A673 (cell line): ENCODE measurements around the gene CFAP206. TPM values are rescaled to one million over a fixed set of nuclear protein-coding genes. Genes with fewer than 3 reads are reported as not detected.

Source experiments
- BruUV-seq: library from RNA; stranded (reverse); fragments of 400-500 nt; replicated peaks from 2 replicates; lab custom pipeline; 2021; lab: Mats Ljungman, UMichigan
- CTCF ChIA-PET: fragments of 300-600 bp; sonication (Branson Sonifier 250); formaldehyde crosslinking; loops from one replicate; lab custom pipeline; 2022; ENCODE audit warnings: antibody characterized with exemption; lab: Charles Lee
- POLR2A ChIA-PET: fragments of 300-600 bp; sonication (Branson Sonifier 250); formaldehyde crosslinking; loops from one replicate; lab custom pipeline; 2022; ENCODE audit warnings: antibody characterized with exemption; ENCODE audit not compliant: low non-redundant PET; lab: Charles Lee
- DNase-seq: peaks from one replicate; pipeline ENCODE4 v3.0.0-alpha.2; 2015; ENCODE audit warnings: low spot score
- H3K27ac ChIP-seq: fragments of 200-600 bp; sonication (generic); 2 replicates; pipeline ENCODE4 v1.5.1; 2016; ENCODE audit warnings: mixed run types, low read depth, mild to moderate bottlenecking, mixed read lengths, antibody characterized with exemption, low read length; ENCODE audit not compliant: poor library complexity, severe bottlenecking
- H3K27me3 ChIP-seq: fragments of 200-600 bp; sonication (generic); replicated peaks from 2 replicates; pipeline ENCODE4 v1.6.1; 2017; ENCODE audit warnings: mixed run types, low read depth, mild to moderate bottlenecking, mixed read lengths, antibody characterized with exemption, low read length; ENCODE audit not compliant: insufficient read depth, poor library complexity
- H3K36me3 ChIP-seq: fragments of 200-600 bp; sonication (generic); 2 replicates; pipeline ENCODE4 v1.6.1; 2016; ENCODE audit warnings: mixed run types, mild to moderate bottlenecking, mixed read lengths, antibody characterized with exemption, low read length; ENCODE audit not compliant: insufficient read depth, poor library complexity, severe bottlenecking
- H3K4me1 ChIP-seq: fragments of 200-600 bp; sonication (generic); 2 replicates; pipeline ENCODE4 v1.6.1; 2017; ENCODE audit warnings: mixed run types, mild to moderate bottlenecking, mixed read lengths, antibody characterized with exemption, low read length; ENCODE audit not compliant: insufficient read depth, poor library complexity, severe bottlenecking
- H3K4me3 ChIP-seq: fragments of 200-600 bp; sonication (generic); 2 replicates; pipeline ENCODE4 v1.5.1; 2016; ENCODE audit warnings: low read depth, mixed run types, mild to moderate bottlenecking, mixed read lengths, low read length; ENCODE audit not compliant: poor library complexity, severe bottlenecking
- H3K9me3 ChIP-seq: fragments of 200-600 bp; sonication (generic); 2 replicates; pipeline ENCODE4 v1.6.1; 2016; ENCODE audit warnings: mixed run types, low read depth, mild to moderate bottlenecking, mixed read lengths, antibody characterized with exemption, low read length; ENCODE audit not compliant: poor library complexity, severe bottlenecking
- CTCF ChIP-seq: fragments of 300-800, 200-600 bp; sonication (generic); conservative IDR thresholded peaks from 2 replicates; pipeline ENCODE4 v1.5.1; 2017; ENCODE audit warnings: low read depth, mild to moderate bottlenecking, antibody characterized with exemption, low read length, moderate library complexity, mixed read lengths
- EZH2 ChIP-seq: fragments of 200-600 bp; sonication (generic); IDR thresholded peaks from 2 replicates; pipeline ENCODE4 v1.6.1; 2017; ENCODE audit warnings: borderline replicate concordance, low read depth, mild to moderate bottlenecking, mixed read lengths, antibody characterized with exemption, low read length; ENCODE audit not compliant: poor library complexity, severe bottlenecking
- intact Hi-C: fragments of 100-400 bp; cut with micrococcal nuclease; formaldehyde crosslinking; loops from one replicate; pipeline ENCODE4 v1.10.0; 2022; ENCODE audit not compliant: unreplicated experiment
- total RNA-seq: library from RNA; stranded (reverse); gene quantifications from 2 replicates; pipeline ENCODE4 v1.2.3, GENCODE V29; 2021

Gene CFAP206
- total RNA-seq, 1 experiment from 2014 or later: not detected

GRCh38 chr6:87421576-87421975, 13.8 kb downstream of the CFAP206 start:
- intact Hi-C loops: no loop called here
- TF ChIP-seq EZH2 (no peak), CTCF (no peak)
- H3K4me1 ChIP-seq: no peaks in the 10 kb centered on the region
- H3K9me3 ChIP-seq: no peaks in the 10 kb centered on the region
- ChIA-PET POLR2A (no interaction called here), CTCF (no interaction called here)
- BruUV-seq: no TSS peak
- H3K27me3 ChIP-seq: peaks cover 5% of the 10 kb centered on the region
- H3K27ac ChIP-seq: no peak overlapping the region
- no peaks in the 10 kb centered on the region for H3K36me3 ChIP-seq
- H3K4me3 ChIP-seq: no peak overlapping the region
- no peak for DNase-seq

GRCh38 chr6:87426789-87427188, 19.0 kb downstream of the CFAP206 start:
- intact Hi-C loops: no loop called here
- CTCF ChIA-PET: no interaction called here
- no peaks in the 10 kb centered on the region for H3K4me1 ChIP-seq

GRCh38 chr6:87430499-87430898, 22.7 kb downstream of the CFAP206 start:
- intact Hi-C loops: no loop called here
- Histone ChIP-seq H3K27me3 (peaks cover 31% of the 10 kb centered on the region), H3K36me3 (no peaks in the 10 kb centered on the region), H3K4me1 (no peaks in the 10 kb centered on the region), H3K27ac (no peak overlapping the region), H3K9me3 (no peaks in the 10 kb centered on the region), H3K4me3 (no peak overlapping the region)
- POLR2A ChIA-PET: no interaction called here
- no TSS peak for BruUV-seq
- TF ChIP-seq CTCF (no peak), EZH2 (no peak)
- CTCF ChIA-PET: no interaction called here
- DNase-seq: no peak

More at GRCh38 chr6:87426789-87427188, 19.0 kb downstream of the CFAP206 start:
- no TSS peak for BruUV-seq
- peaks cover 23% of the 10 kb centered on the region for H3K27me3 ChIP-seq
- no peaks in the 10 kb centered on the region for H3K9me3 ChIP-seq
- no peak overlapping the region for H3K4me3 ChIP-seq
- H3K27ac ChIP-seq: no peak overlapping the region
- POLR2A ChIA-PET: no interaction called here
- TF ChIP-seq EZH2: no peak
- TF ChIP-seq CTCF: no peak
- H3K36me3 ChIP-seq: no peaks in the 10 kb centered on the region
- no peak for DNase-seq
